Hematopoietic multipotent progenitor cell (in vitro differentiated cells): ENCODE measurements around the gene GDPD5. TPM values are rescaled to one million over a fixed set of nuclear protein-coding genes. Genes with fewer than 3 reads are reported as not detected.

Experiments
- DNase-seq, 3 donors: peaks; one replicate each; pipeline ENCODE4 v3.0.0-alpha.2; 2011 to 2015; ENCODE audit warnings: low read depth in 2 of 3, low spot score in 2 of 3
- total RNA-seq: library from RNA; depleted of rRNA; stranded (reverse); fragments of >200 nt; gene quantifications from one replicate; pipeline ENCODE4 v1.2.3, GENCODE V29; 2012

The GDPD5 gene
- total RNA-seq, 1 donor: 5.7 TPM

DNA sequence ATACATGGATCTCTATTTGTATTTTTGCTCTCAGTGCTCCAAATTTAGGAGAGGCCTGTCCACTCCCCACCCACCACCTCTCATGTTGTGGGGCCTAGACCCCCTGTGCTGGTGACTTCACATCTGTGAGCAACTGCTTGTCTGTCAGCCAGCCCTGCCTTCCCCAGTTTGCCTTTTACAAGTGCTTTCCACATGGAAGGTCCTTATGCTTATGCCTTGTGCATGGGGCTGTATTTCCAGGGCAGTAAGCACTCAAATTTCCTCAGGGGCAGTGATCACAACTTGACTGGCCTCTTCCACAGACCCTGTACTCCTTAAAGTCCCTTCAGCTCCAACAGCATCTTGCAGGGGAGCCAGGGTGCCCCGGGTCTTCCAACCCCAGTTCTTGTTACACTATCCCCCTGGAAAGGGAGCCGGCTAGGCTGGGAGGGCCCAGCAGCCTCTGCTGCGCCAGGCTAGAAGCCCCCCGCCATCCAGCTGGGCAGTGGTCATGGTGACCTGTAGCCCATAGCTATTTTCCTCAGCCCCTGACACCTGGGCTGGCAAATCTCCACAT, 29.9 kb downstream of the GDPD5 start:
- no peak for DNase-seq

- no peak for DNase-seq
These were observed 32.1 kb downstream of the GDPD5 start for GRCh38 chr11:75493626-75494025.

- DNase-seq: peak in 2 of 3 donors; percentile 58 to 69
These were observed 33.4 kb downstream of the GDPD5 start for GRCh38 chr11:75492181-75492820.

DNA sequence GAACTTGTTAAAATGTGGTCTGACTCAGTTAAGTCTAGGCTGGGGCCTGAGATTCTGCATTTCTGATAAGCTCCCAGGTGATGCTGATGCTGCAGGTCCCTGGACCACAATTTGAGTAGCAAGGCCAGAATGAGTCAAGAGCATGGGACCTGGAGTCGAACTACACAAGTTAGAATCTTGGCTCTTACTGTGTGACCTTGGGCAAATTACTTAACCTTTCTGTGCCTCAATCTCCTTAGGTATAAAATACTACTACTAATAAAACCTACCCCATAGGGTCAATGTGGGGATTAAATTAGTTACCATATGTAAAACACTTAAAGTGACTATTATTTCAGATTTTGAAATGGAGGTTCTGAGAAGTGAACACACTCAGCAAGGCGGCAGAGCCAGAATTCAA, 34.3 kb downstream of the GDPD5 start:
- no peak for DNase-seq

DNA sequence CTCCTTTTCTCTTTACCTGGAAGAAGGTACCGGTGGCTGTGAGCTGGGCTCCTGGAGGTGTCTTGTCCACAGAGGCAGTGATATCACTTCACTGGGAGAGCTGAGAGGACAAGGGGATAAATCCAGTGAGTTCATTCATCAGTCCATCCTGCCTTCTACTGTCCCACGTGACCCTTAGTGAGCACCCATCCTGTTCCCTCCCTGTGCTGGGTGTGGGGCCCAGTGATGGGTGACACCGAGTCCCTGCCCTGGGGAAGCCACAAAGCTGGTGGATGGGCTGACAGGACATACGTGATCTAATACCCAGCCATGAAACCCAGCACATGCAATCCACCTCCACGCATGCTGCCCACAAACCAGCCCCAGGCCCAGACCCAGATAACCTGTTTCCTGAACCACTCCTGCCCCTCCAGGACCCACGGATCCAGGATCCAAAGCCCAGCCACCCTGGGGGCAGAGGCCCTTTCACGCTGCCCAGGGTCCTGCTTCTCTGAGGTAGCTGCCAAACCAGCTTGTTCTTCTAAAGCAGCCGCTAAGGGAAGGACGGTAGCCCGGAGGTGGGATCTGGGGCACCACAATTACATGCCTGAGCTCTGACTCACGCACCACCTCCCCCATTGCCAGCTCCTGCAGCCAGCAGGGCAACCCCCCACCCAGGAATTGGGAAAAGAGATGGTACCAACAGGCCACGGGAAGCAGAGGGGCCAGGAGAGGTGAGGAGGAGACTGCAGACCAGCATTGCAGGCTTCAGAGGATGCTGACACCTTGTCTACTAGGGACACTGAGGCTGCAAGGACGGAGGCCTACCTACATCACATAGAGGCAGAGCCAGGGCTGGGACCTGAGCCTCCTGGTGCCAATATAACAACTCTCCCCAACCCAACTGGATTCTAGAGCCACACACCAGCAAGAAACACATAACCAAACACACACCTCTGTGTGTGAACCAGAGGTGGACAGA, 35.2 kb downstream of the GDPD5 start:
- DNase-seq: no peak

DNA sequence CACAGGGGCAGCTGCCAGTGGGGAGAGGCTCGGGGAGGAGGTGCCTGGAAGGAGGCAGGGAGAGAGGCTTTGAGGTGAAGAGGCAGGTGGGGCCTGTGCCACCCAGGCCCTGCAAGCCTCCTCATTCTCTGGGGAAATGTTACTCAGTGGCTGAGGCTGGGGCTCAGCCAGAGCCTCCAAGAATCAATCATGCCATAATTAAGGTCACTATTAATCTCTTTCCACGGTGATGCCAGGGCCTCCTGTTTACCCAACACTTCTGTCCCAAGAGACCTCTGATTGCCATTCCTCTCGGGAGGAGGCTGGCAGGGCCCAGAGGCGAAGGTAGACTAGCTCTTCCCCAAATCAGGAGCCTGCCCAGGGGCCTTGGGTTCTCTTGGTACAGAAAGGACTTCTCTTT, 38.4 kb downstream of the GDPD5 start:
- DNase-seq: no peak

- DNase-seq: no peak
These were observed 40.0 kb downstream of the GDPD5 start for GRCh38 chr11:75485742-75486141.

- DNase-seq: no peak
These were observed 42.7 kb downstream of the GDPD5 start for GRCh38 chr11:75482931-75483469.

GRCh38 chr11:75481922-75482606, 43.7 kb downstream of the GDPD5 start:
- no peak for DNase-seq

DNA sequence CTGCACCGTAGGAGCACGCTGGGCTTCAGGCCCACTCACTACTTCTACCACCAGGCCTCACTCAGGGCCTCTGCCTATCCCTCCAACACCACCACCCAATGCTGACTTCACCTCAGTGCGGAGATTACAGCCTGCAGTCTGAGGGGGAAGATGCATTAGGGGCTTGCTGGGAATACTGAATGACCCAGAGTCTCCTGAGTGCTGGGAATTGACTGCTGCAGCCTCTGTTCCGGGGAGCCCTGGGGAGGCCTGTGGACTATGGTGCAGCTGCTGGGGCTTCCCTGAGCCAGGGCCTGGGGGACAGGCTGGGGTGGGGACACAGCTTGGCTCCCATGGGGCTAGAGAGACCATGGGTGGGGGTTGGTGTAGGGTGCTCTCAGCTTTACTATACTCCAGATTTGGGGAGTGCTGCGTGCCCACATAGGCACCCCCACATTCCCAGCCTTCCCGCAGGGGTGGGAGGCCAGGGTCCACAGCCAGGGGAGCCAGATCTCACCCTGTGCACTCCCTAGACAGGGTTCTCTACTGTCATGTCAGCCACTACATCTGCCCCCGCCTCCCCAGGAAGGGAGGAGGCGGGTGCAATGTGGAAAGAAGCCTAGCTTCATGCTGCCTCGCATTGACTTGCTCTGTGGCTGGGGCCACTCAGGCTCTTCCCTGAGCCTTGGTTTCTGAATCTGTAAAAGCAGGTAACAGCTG, 44.4 kb downstream of the GDPD5 start:
- DNase-seq: no peak

DNA sequence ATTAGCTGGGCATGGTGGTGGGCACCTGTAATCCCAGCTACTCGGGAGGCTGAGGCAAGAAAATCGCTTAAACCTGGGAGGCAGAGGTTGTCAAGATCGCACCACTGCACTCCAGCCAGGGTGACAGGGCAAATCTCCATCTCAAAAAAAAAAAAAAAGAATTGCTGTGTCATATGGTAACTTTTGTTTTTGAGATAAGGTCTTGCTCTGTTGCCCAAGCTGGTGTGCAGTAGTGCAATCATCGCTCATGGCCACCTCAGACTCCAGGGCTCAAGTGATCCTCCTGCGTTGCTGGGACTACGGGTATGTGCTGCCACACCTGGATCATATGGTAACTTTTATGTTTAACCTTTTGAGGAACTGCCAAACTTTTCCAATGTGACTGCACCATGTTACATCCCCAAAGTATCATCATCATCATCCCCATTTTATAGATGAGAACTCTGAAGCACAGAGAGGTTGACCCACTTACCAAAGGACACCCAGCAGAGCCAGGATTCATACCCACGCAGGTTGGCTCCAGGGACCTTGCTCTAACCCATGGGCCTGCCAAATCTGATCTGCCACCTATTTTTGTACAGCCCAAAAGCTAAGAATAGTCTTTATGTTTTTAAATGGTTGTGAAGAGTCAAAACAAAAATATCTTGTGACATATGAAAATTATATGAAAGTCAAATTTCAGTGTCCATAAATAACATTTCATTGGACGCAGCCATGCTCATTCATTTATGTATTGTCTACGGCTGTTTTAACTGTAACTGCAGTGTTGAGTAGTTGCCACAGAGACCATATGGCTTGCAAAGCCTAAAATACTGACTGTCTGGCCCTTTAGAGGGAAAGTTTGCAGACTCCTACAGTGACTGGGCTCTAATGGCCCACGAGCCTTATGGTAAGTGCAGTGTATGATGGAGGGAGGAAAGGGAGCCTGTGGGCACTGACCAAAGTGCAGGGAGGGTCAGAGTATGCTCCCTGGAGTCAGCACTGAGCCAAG, 45.3 kb downstream of the GDPD5 start:
- peak in 2 of 3 donors; percentile 21 to 54 for DNase-seq

DNA sequence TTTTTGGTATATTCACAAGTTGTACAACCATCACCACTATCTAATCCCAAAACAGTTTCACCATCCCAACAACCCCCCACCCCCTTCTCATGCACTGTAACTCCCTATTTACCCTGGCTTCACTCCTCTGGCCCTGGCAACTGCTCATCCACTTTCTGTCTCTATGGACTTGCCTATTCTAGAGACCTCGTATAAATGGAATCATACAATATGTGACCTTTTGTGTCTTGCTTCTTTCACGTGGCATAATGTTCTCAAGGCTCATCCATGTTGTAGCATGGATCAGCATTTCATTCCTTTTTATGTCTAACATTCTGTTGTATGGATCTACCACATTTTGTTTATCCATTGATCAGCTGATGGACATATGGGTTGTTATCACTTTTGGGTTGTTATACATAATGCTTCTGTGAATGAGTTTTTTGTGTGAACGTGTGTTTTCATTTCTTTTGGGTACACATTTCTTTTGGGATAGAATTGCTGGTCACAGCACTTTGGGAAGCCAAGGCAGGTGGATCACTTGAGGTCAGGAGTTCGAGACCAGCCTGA, 46.1 kb downstream of the GDPD5 start:
- DNase-seq: no peak

GRCh38 chr11:75478783-75479596, 46.8 kb downstream of the GDPD5 start:
- no peak for DNase-seq

GRCh38 chr11:75477614-75477935, 48.2 kb downstream of the GDPD5 start:
- DNase-seq: peak in 2 of 3 donors; percentile 11 to 44

GRCh38 chr11:75476739-75477613, 48.8 kb downstream of the GDPD5 start:
- DNase-seq: no peak

DNA sequence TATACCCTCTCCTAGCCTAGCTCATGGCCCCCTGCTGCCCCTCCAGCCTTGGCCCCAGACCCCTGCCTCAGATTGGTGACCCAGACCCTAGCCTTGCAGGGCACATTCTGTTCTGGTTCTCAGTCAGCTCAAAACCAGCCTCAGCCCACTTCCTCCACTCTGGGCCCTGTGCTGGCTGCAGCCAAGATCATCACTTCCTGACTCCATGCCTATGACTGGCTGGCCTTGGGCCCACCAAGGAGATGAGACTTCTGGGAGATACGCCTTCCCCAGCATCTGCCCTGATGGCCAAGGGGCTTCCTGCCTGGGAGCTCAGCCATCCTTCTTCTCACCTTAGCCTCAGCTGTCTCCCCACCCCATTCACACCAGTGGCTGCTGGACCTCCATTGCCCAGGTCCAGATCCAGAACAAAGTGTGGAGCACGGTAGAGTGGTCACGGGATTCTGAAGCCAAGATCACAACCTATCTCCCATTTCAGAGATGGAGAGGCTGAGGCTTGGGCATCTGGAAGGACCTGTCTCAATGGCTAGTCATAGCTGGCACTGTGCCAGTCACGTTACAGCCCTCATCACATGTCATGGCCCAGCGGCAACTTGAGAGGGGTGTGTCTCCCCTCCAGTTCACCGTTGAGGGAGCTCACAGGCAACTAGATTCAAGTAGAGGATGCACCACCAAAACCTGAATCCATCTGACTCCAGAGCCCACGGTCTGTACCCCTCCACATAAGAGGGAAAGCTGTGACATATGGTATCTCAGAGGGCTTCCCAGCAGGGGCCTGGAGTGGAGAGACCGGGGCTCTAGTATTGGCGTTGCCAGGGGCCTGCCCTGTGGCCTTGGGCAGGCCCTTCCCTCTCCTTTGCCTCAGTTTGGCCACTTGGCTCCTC, 49.7 kb downstream of the GDPD5 start:
- peak in 2 of 3 donors; percentile 18 to 37 for DNase-seq
